HTERT RPE-1 (cell line): ENCODE data around the gene TMEM260.

Experiments used
- in situ Hi-C: fragments of 300-500 bp; cut with MboI; formaldehyde crosslinking; loops from 4 replicates; pipeline ENCODE4 v1.14.3; 2020; ENCODE audit warnings: low sequenced_read_pairs

Gene TMEM260

GRCh38 chr14:56579345-56580220, at the start of gene TMEM260:
TMEM260 (plus strand) TSS chr14:56579798; CDS start chr14:56579915, 117 bp downstream.
- in situ Hi-C loops, result no loop called here

GRCh38 chr14:56532546-56532945, 47.1 kb upstream of the TMEM260 start:
- in situ Hi-C loops, result no loop called here

- in situ Hi-C loops, result no loop called here
Measured at GRCh38 chr14:56534656-56535055, 44.9 kb upstream of the TMEM260 start.

- in situ Hi-C loops, result no loop called here
Measured at GRCh38 chr14:56539862-56540261, 39.7 kb upstream of the TMEM260 start.

GRCh38 chr14:56543436-56543835, 36.2 kb upstream of the TMEM260 start:
- in situ Hi-C loops, result no loop called here

GRCh38 chr14:56549721-56550120, 29.9 kb upstream of the TMEM260 start:
- in situ Hi-C loops, result no loop called here

- in situ Hi-C loops, result no loop called here
Measured at GRCh38 chr14:56552615-56553014, 27.0 kb upstream of the TMEM260 start.

- in situ Hi-C loops, result no loop called here
Measured at GRCh38 chr14:56554301-56554700, 25.3 kb upstream of the TMEM260 start.

- in situ Hi-C loops, result no loop called here
Measured at GRCh38 chr14:56555921-56556570, 23.6 kb upstream of the TMEM260 start.

- in situ Hi-C loops, result no loop called here
Measured at GRCh38 chr14:56559182-56559581, 20.4 kb upstream of the TMEM260 start.

- in situ Hi-C loops, result no loop called here
Measured at GRCh38 chr14:56561606-56562005, 18.0 kb upstream of the TMEM260 start.

GRCh38 chr14:56562883-56563282, 16.7 kb upstream of the TMEM260 start:
- in situ Hi-C loops, result no loop called here

- in situ Hi-C loops, result no loop called here
Measured at GRCh38 chr14:56569174-56569573, 10.4 kb upstream of the TMEM260 start.

GRCh38 chr14:56570295-56570694, 9.3 kb upstream of the TMEM260 start:
- in situ Hi-C loops, result no loop called here

- in situ Hi-C loops, result no loop called here
Measured at GRCh38 chr14:56580221-56580711, 668 bp downstream of the TMEM260 start.

- in situ Hi-C loops, result no loop called here
Measured at GRCh38 chr14:56581041-56581727, 1.6 kb downstream of the TMEM260 start.

GRCh38 chr14:56585461-56586084, 6.0 kb downstream of the TMEM260 start:
- in situ Hi-C loops, result no loop called here

GRCh38 chr14:56587701-56588100, 8.1 kb downstream of the TMEM260 start:
- in situ Hi-C loops, result no loop called here

GRCh38 chr14:56590535-56590960, 10.9 kb downstream of the TMEM260 start:
- in situ Hi-C loops, result no loop called here

GRCh38 chr14:56592746-56593544, 13.3 kb downstream of the TMEM260 start:
- in situ Hi-C loops, result no loop called here
